Osteocyte (in vitro differentiated cells): Measurements from ENCODE around the gene NHEJ1. TPM values are rescaled to one million over a fixed set of nuclear protein-coding genes. Genes with fewer than 3 reads are reported as not detected.

Experiments
- DNase-seq: peaks from one replicate; pipeline ENCODE4 v3.0.0; 2021; ENCODE audit warnings: mixed read lengths; ENCODE audit not compliant: unreplicated experiment; ENCODE audit errors: extremely low spot score
- H3K27ac Mint-ChIP-seq: one replicate; pipeline ENCODE4 v1.8.0; 2021; ENCODE audit warnings: mild to moderate bottlenecking, mixed read lengths; ENCODE audit not compliant: unreplicated experiment
- H3K27me3 Mint-ChIP-seq: one replicate; pipeline ENCODE4 v1.8.0; 2021; ENCODE audit warnings: mixed read lengths; ENCODE audit not compliant: unreplicated experiment
- H3K36me3 Mint-ChIP-seq: one replicate; pipeline ENCODE4 v1.8.0; 2021; ENCODE audit warnings: mixed read lengths; ENCODE audit not compliant: unreplicated experiment
- H3K4me1 Mint-ChIP-seq: one replicate; pipeline ENCODE4 v1.8.0; 2021; ENCODE audit warnings: mixed read lengths; ENCODE audit not compliant: unreplicated experiment
- H3K4me3 Mint-ChIP-seq: one replicate; pipeline ENCODE4 v1.8.0; 2021; ENCODE audit warnings: mild to moderate bottlenecking, moderate library complexity, mixed read lengths; ENCODE audit not compliant: unreplicated experiment
- H3K9me3 Mint-ChIP-seq: one replicate; pipeline ENCODE4 v1.8.0; 2021; ENCODE audit warnings: mixed read lengths; ENCODE audit not compliant: unreplicated experiment
- total RNA-seq: library from RNA; stranded (reverse); gene quantifications from 2 replicates; pipeline ENCODE4 v1.2.1, GENCODE V29; 2021
- TF ChIP-seq, protein P1 (sequence below): fragments of 200-600 bp; sonication (generic); IDR thresholded peaks from 2 replicates; pipeline ENCODE4 v1.5.0; 2021; ENCODE audit warnings: antibody characterized with exemption, mild to moderate bottlenecking, moderate library complexity

Gene NHEJ1
- total RNA-seq, 1 donor from 2014 or later = 19.3 TPM

DNA sequence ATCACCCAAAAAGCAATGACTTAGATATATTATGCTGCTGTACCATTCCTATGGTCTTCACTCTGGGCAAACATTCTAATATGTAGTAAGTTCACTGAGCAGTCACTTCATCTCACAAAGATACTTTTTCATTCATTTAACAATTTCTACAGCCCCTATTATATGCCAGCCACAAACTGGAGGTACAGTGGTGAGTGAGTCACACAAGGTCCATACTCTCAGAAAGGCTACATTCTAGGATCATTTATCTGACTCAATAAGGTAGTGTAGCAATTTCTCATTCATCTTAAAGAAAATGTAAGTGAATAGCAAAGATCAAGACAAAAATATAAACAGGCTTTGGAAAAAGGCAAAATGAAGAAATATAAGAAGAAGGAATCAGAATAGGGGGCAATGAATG lies 40.5 kb downstream of the NHEJ1 start:
- Mint-ChIP-seq H3K9me3 (no peaks in the 10 kb centered on the region), H3K4me3 (no peak overlapping the region), H3K27me3 (no peaks in the 10 kb centered on the region), H3K4me1 (peaks cover 7% of the 10 kb centered on the region), H3K27ac (no peak overlapping the region), H3K36me3 (peaks cover 3% of the 10 kb centered on the region)
- DNase-seq = no peak
- TF ChIP-seq, protein P1, sequence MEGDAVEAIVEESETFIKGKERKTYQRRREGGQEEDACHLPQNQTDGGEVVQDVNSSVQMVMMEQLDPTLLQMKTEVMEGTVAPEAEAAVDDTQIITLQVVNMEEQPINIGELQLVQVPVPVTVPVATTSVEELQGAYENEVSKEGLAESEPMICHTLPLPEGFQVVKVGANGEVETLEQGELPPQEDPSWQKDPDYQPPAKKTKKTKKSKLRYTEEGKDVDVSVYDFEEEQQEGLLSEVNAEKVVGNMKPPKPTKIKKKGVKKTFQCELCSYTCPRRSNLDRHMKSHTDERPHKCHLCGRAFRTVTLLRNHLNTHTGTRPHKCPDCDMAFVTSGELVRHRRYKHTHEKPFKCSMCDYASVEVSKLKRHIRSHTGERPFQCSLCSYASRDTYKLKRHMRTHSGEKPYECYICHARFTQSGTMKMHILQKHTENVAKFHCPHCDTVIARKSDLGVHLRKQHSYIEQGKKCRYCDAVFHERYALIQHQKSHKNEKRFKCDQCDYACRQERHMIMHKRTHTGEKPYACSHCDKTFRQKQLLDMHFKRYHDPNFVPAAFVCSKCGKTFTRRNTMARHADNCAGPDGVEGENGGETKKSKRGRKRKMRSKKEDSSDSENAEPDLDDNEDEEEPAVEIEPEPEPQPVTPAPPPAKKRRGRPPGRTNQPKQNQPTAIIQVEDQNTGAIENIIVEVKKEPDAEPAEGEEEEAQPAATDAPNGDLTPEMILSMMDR = no peak

DNA sequence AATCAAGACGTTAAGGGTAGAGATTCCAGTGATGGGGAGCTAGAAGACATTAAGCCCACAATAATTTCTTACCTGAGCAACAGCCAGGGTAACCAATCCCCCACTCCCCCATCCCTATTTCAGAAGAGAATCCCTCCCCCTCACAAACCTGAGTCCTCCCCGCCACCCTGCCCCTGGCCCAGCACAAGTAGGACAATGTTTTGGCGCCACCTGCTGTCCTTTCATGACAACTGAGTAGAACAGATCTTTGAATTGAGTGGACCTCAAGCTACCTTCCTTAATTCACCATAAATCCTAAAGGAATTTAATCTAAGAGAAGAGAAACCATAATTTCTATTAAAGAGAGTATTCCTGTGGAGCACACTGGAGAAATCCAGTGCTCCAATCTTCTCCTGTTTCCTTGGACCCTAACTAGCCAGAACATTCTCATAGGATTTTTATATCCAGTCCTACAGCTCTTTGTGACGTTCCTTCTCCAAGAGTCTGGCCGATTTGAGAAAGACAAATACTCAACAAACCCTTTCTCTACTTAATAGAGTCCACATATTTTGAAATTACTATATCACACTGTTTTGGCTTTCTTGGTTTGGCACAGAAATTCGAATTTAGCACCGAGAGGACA lies 41.1 kb downstream of the NHEJ1 start:
- Mint-ChIP-seq H3K9me3 (no peaks in the 10 kb centered on the region), H3K36me3 (peaks cover 3% of the 10 kb centered on the region), H3K27me3 (no peaks in the 10 kb centered on the region), H3K27ac (no peak overlapping the region), H3K4me3 (no peak overlapping the region), H3K4me1 (peaks cover 4% of the 10 kb centered on the region)
- TF ChIP-seq, protein P1 = peak; percentile 77
- no peak for DNase-seq

DNA sequence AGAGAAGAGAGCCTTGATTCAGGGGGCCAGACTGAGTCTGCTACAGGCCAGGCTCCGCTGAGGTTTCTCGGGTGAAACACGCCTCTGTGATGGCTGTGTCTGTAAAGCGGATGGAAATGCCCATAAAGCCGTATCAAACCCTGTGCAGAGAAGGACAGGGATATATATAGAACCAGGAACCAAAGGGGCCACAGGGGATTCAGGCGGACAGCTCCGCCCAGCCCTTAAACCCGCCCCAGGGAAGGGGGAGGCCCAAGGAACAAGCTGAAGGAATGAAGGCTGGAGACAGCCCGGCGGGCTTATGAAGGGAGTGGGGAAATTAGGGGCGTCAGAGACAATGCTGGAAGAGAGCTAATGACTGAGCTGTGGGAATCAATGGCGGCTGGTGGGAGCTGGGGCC lies 42.1 kb downstream of the NHEJ1 start:
- H3K27me3 Mint-ChIP-seq = no peaks in the 10 kb centered on the region
- no peaks in the 10 kb centered on the region for H3K4me1 Mint-ChIP-seq
- TF ChIP-seq, protein P1 = no peak
- H3K27ac Mint-ChIP-seq = no peak overlapping the region
- DNase-seq = no peak
- peaks cover 1% of the 10 kb centered on the region for H3K36me3 Mint-ChIP-seq
- no peak overlapping the region for H3K4me3 Mint-ChIP-seq
- H3K9me3 Mint-ChIP-seq = no peaks in the 10 kb centered on the region

DNA sequence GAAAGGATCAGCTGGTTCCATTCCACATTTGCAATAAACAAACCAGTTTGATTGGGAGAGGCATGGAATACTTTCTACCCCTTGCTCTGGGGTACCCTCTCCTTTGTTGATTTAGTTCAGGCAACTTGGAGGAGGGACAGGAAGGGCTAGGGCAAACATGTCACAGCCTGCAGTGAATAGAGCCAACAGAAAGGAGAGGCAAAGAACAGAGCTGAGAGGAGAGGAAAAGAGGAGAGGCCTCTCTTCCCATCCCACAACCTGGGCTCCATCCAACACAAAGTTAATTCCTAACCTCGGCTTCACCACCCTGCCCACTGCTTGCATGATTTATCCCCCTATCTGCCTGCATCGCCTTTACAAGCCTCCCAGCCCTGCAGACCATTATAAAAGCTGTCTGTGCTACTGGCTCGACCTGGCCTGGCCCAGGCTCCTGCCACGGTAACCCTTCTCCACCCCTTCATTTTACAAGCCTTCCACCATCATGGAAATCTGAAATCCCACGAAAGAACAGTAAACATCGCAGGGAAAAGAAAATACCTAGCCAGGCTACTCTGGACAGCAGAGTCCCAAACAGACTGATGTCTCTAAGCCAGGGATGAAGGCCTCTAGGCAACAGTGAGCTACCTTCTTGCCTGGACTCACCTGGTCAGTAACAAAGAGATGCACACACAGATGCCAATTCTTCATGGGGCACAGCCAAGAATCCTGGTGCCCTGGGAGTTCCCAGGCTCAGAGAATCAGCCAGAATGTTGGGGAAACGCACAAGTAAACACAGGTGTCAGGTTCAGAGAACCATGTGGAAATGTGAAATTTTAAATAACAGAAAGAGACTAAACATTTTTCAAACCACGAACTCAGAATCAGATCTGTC lies 43.6 kb downstream of the NHEJ1 start:
- Mint-ChIP-seq H3K9me3 (no peaks in the 10 kb centered on the region), H3K27me3 (no peaks in the 10 kb centered on the region), H3K4me1 (no peaks in the 10 kb centered on the region), H3K36me3 (peaks cover 3% of the 10 kb centered on the region), H3K4me3 (no peak overlapping the region), H3K27ac (no peak overlapping the region)
- no peak for DNase-seq
- TF ChIP-seq, protein P1 = no peak

DNA sequence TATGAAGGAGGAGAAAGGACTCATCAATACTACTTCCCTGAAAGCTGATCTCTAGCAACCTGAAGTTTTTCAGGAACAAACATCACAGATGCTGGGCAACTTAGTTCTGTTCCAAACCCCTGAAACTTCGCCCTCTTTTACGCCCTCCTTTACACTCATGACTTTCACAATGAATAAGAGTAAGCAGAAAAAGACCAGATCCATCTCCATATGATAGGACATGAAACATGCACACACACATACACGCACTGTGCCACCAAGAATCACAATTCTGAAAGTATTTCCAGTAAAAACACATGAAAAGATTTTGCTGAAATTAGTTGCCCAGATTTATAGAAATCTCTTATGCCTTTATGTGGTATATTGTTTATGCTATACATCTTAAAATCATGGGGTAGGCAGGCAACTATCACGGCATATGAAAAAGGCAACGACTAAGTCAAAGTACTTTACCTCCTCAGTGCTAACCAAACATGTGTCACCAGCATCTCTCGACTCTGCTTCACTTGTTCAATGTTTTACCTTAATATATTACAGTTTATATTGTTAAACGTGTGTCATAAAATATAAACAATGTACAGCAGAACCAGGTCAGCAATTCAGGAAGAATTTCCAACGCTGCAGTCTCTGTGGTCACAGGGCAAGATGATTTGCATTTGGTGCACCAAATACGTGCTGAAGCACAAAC lies 47.8 kb downstream of the NHEJ1 start:
- TF ChIP-seq, protein P1 = no peak
- Mint-ChIP-seq H3K9me3 (no peaks in the 10 kb centered on the region), H3K4me3 (no peak overlapping the region), H3K4me1 (no peaks in the 10 kb centered on the region), H3K36me3 (peaks cover 4% of the 10 kb centered on the region), H3K27ac (no peak overlapping the region), H3K27me3 (no peaks in the 10 kb centered on the region)
- DNase-seq = no peak
